A549 (cell line): ENCODE data around the gene KLF3.
A peak's percentile ranks its signal among the peaks of the same experiment; 100 is the strongest.
"Not testable (repeated sequence)": the region's sequence is repeated elsewhere in the genome, so short reads cannot be mapped to it uniquely, and the experiment has no call there.

Source experiments
- CTCF ChIP-seq: fragments of >200 bp; sonication (Bioruptor Twin); formaldehyde crosslinking; IDR thresholded peaks from 3 replicates; pipeline ENCODE4 v1.5.1; 2016
- FOSL2 ChIP-seq, 2 experiments: fragments of 450-650 bp in 1 of 2; fragments of >200 bp in 1 of 2; sonication (Bioruptor Twin) in 1 of 2; formaldehyde crosslinking; IDR thresholded peaks; 2 replicates each; pipeline versions ENCODE4 v1.5.0 to v1.6.1; 2016 to 2020; ENCODE audit warnings: mild to moderate bottlenecking in 1 of 2, moderate library complexity in 1 of 2

GRCh38 chr4:38622340-38622739 is 41.7 kb upstream of the KLF3 start:
- TF ChIP-seq CTCF; FOSL2 (IDR thresholded peaks at IDR 0.05): not testable (repeated sequence)
- peak; percentile 24 for TF ChIP-seq FOSL2 (CRISPR knock-in tag; IDR thresholded peaks at IDR 0.05)
